ENCODE results near the gene KCNA2. TPM values are rescaled to one million over a fixed set of nuclear protein-coding genes. Genes with fewer than 3 reads are reported as not detected.

The KCNA2 gene
- total RNA-seq, result 0.64 TPM
- long read RNA-seq, result 0 reads

DNA sequence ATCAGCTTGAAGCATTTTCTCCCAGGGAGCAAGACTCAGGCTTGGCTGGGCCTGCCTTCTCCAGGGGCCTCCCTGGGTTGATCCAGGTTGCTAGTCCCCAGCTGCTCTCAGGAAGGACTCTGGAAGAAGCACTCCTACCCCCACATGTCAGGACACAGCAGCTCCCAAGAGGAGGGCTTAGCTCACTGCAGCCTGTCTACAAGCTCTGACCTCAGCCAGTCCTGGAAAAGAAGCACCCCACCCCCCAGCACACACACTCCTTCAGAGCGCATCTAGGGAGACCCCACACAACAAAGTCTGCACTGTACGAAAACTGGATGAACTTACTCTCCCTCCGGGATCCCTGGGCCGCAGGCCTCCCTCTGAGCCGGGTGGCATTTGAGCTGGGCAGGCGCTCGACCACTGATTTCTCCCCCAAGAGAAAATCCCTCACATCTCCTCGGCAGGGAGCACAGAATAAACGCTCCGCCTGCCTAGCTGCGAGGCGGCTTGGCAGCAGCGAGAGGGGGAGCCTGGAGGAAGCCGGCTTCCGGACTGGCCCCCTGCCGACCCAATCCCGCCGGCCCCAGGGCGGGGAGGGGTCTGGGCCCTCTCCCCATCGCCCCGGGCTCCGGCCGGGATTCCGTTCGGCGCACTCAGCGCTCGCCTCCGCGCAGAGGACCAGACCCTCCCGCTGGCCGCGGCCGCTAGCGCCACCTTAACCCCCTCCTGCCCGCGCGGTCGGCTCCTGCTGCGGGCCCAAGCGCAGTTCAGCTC lies at the start of gene KCNA2:
Gene KCNA2, minus strand, starts transcription at position 458 of the 756 bp plus-strand sequence. CDS start 1,576 bp downstream, outside the sequence.
- intact Hi-C loops (cut with micrococcal nuclease), result no loop called here
- peak; percentile 83 for ATAC-seq
- peak; percentile 74 for DNase-seq

DNA sequence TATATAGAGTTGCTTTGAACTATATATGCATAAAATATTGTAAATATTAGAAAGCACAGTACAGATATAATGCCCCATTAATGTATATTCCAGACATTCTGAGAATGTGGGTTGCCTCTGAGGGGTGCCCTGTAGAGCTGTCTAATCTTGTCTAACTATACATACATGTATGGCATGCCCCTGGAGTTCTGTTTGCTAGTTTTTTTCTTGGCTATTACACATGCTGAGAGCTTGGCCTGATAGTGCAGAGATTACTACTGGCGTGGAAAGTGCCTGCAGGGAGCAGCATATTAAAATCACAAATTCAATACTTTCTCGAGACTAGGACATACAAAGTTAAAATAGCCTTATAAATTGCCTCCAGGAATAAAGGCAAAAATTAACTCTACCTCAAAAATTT lies 44.5 kb upstream of the KCNA2 start:
- DNase-seq, result no peak
- intact Hi-C loops (cut with micrococcal nuclease), result no loop called here
- ATAC-seq, result no peak

DNA sequence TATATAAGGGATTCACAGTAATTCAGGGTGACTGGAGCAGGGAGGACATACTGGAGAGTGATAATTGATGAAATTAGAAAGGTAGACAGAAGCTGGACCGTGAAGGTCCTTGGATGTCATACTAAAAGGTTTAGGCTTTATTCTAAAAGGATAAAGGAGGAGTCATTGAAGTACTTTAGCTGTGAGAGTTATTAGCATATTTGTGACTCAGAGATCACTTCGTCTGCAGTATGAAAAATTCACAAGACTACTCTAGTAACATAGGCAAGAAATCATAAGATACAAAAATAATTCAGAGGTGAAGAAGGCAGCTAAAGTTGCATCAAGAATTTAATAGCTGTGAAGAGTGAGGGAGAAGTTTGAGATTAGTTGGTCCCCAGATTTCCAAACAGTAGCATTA lies 42.3 kb upstream of the KCNA2 start:
- DNase-seq (no peak), ATAC-seq (no peak)
- intact Hi-C loops (cut with micrococcal nuclease), result no loop called here

DNA sequence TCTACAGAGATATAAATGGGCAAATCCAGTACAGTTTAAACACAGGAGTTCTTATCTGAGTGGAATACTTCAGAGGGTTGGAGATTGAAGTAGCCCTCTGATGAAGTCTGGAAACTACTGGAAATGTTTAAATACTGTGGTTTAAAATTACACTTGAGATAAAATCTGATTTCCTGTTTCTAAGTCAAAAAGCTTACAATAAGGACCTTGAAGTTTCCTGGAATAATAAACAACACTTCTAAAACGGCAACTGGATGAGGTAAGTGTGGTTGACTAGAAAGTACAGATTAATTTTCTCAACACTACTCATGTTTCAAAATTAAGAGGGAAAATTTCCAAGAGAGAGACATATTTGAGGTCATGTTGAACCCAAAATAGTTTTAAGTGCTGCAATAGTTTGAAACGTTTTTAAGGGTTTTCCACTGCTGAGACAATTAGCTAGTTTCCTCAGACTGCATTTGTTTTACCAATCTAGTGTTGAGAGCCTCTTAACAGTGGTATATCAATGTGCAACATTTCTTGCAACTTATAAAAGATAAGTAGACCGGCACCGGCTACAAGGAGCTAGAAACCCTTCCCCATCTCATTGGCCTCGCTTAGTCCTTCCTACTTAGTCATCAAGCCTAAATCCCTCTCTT lies 41.2 kb upstream of the KCNA2 start:
- DNase-seq (no peak), ATAC-seq (peak; percentile 78)
- intact Hi-C loops (cut with micrococcal nuclease), result no loop called here

DNA sequence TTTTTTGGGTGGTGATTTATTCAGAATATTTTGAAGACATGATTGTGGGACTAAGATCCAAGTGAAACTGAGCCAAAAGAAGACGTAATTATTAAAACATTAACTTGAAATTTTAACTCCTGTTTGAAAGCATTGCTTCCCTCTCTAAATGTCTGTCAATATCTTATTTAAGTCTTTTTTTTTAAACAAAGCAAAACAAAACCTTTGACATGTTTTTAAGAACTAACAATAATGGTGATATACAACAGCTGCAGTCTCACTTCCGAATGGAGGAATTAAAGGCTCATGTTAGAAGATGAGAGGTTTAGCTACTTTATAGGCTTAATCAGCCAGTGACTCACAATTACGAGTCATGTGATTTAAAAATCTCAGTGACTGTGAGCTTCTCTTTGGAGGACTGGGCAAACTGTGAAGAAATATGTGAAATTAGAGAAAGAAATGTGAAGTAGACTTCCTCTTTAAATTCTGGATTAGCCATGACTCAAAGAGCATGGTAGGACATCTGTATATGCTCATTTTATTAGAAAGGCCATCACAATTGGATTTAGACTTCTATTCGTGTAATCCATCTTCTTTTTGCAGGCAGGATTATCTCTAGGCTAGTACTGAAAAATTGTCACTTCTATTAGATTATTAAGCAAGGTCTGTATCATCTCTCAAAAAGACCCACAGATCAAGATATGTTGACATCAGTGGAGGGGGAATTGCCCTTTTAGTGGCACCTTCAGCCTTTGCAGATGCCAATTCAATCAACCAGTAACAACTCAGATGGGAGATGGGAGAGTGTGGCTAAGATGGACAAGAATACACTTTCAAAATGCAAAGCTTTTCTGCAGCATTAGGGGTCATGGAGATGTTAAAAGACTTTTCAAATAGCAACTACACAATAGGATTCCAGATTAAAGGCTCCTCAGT lies 39.9 kb upstream of the KCNA2 start:
- DNase-seq (no peak), ATAC-seq (peak; percentile 80)
- intact Hi-C loops (cut with micrococcal nuclease), result no loop called here

DNA sequence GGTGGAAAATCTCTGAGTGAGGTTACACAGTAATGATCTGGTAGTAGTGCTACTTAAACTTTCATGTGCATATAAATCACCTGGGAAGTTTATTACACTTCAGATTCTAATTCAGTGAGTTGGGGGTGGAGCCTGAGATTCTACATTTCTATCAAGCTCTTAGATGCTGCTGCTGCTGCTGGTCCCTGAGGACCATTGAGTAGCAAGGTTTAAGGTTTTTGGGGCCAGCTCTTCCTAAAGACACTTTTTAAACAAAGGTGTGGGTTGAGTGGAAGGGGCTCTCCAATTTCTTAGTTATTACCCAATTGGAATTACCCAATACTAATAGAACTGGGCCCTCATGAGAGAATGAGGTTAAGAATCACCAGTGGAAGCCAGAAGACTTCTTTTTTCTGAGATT lies 39.1 kb upstream of the KCNA2 start:
- ATAC-seq (peak; percentile 20), DNase-seq (no peak)
- intact Hi-C loops (cut with micrococcal nuclease), result no loop called here

DNA sequence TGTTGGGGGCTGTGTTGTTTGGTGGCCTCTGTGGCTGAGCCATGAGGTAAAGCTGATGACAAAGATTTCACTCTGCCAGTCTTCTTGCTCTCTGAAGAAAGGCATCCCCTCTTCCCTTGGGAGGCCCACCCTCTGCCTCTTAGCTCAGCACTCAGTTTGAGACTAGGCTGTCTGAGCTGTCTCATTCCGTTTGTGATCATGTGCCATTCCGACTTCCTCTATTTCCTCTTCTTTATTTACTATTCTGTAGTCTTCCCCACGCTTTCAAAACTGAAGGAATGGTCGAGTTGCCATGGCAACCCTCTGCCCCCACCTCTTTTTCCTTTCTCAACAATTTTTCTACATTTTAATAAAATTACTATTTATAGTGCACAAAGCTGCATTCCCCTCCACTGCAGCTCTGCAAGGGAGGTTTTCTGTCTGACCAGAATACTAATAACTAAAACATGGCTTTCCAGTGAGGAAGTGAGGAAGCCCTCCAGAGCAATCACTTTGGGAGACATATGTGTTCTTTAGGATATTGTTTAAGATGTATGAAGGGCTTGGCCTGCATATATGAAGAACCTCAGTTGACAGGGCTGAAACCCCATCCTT lies 37.8 kb upstream of the KCNA2 start:
- DNase-seq, result no peak
- intact Hi-C loops (cut with micrococcal nuclease), result no loop called here

DNA sequence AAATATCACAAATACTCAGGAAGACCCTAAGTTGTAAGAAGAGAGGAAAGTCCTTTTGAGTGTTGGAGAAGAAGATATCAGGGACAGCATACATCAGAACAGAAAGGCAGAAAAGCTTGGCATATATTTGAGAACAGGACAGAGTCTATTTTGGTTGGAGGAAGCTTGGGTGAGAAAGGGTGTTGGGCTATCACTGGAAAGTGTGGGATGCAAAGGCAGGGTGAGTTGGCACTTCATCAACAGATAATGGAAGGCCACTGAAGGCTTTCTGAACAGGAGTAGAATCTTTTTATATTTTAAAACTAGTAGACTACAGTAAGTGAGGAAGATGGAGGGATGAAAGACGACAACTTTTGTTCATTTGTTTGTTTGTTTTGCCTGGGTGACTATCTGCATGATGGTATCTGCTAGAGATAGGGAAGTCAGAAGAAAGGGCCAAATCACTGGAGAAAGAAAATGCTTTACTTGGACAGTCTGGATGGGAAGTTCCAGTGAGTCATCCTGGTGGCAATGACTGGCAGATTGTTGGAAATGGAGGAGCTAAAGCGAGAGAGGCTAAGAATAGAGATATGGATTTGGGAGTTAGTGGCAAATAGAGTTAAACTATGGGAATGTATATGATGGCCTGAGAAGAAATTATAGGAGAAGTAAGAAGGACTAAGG lies 33.7 kb upstream of the KCNA2 start:
- DNase-seq, result no peak
- intact Hi-C loops (cut with micrococcal nuclease), result no loop called here
- no peak for ATAC-seq

More for the DNA sequence above, 37.8 kb upstream of the KCNA2 start:
- no peak for ATAC-seq

DNA sequence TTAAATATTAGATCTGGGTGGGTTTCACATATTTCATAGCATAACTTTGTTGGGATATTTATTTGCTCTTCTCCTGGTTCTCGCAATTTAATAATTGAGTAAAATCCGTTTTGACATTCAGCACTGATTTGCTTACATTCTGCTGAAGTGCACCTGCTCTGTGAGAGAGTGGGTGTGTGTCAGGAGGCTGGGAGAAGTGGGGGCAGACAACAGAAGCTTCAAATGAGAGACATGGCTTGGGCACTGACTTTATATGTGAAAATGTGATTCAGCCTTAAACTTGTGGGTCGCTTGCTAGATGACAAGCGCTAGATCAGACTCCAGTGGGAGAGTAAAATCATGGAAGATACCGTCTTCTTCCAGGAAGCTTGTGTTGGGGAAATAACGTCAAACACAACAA lies 32.4 kb upstream of the KCNA2 start:
- DNase-seq (no peak), ATAC-seq (no peak)
- intact Hi-C loops (cut with micrococcal nuclease), result no loop called here

DNA sequence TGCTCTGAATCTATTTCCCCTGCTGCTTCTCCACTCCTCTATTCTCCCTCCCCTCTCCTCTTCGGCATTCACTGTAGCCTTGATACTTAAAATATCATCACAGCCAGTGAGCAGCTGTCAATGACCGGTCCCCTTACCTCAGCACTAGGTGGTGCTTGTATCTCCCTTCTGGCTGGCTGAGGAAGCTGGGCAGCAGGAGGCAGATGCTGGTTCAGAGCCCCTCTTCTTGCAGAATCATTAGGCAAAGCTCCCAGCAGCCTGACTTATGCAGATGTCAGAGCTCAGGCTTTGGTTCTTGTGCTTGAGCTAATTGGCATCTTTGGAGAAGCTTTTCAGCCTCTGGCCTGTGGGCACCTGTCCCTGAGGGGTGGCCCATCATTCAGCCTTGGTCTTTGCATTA lies 31.9 kb upstream of the KCNA2 start:
- DNase-seq, result no peak
- ATAC-seq, result no peak
- intact Hi-C loops (cut with micrococcal nuclease), result no loop called here

DNA sequence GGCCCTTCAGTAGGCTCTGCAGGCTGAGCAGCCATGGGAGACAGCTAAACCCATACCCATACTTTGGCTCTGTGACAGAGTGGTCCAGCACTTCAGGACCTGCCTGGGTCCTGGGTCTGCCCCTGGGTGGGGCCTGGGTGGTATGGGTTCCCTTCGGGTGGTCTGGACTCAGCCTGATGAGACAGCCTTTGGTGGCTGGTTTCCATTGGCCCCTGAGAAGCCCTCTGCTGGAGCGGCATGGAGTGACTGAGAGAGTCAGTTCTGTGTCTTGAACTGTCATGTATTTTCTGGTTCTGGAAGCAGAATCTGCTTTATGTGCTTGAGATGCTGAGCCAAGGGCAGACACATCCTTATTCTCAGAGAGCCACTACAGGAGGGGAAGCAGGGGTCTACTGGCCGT lies 31.3 kb upstream of the KCNA2 start:
- DNase-seq (no peak), ATAC-seq (no peak)
- intact Hi-C loops (cut with micrococcal nuclease), result no loop called here

DNA sequence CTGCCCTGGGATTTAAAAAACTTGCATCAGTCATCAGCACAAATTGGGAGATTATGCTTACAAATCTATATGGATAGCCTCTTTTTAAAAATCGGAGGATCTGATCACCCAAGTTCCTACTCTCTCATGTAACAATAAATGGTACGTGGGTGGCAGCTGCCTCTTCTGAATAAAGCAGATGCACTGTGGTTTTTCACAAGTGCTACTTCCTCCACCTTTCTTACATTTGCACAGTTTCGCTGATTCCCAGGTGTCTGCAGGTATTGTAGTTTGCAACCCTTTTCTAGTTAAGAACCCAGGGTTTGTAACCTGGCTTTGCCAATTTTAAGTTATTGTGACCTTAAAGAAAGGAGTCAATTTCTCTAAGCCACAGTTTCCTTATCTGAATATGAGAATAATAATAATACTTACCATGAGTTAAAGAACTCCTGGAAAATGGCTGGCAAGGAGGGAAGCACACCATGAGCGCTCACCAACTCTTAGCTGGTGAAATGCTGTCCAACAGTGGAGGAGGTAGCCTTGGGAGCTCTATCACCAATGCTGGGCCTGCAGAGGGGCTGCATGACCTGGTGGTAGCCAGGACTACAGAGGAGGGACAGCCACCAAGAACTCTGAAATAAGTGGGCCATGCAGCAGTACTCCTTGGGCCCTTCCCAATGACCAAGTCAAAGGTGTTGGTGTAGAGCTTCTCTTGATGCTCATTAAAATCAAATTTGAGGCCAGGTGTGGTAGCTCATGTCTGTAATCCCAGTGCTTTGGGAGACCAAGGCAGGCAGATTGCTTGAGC lies 30.2 kb upstream of the KCNA2 start:
- no peak for ATAC-seq
- DNase-seq, result no peak
- intact Hi-C loops (cut with micrococcal nuclease), result no loop called here

DNA sequence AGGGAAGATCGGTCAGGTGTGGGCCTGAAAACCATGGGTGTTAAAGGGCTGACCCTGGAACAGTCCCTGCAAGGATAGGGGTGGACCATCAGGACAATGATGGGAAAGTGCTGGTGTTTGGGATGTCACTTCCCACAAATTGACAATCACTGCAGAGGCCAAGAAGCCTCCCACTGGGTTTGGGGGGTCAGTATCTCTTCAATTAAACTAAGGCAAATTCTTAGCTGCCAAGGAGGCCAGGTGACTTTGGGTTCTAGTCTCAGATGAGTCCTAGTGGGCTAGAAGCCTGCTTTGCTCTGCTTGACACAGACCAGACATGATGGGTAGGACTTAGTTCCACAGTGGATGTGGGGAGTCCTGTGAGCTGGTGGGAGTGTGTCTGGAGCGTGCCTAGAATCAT lies 29.3 kb upstream of the KCNA2 start:
- intact Hi-C loops (cut with micrococcal nuclease), result no loop called here
- DNase-seq (no peak), ATAC-seq (no peak)

DNA sequence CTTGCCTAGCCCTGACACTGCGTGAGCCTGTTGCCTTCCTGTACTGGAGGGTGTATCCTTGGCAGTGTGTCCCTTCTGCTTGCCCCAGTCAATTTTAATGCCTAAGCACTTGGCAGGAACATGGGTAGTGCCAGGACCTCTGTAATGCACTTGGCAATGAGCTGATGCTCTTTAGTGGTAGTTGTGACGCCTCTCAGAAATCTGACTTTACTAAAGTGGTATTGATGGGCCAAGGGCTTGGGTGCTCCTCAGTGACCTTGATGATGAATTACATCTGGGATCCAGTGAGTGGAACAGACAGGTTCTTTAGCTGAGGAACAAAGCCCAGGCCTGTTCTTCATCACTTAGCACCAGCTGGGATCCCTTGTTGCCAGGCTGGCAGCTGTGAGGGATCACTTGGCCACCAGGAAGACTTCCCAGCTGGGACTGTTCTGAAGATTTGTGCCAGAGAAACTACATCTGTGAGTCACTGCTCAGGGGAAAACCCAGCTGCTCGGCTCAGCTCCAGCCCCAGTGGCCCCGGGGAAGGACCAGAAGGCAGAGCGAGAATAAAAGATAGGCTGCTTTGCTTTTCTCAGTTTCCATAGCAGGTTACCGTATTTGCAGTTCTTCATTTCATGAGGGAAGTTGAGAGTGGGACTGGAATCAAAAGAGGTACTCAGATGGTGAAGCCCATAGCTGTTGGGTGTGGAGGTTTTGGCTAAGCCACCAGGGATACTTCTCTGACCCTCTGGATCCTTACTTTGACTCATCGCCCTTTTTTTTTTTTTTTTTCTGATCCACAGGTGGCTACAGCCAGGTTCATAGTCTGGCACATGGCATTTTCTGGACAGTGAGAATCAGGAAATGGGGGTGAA lies 28.5 kb upstream of the KCNA2 start:
- ATAC-seq (peak; percentile 95), DNase-seq (peak; percentile 93)
- intact Hi-C loops (cut with micrococcal nuclease), result loop anchor here (5.0 kb wide), 2 partner anchors 133 to 148 kb away; no protein-coding TSS in a partner anchor

DNA sequence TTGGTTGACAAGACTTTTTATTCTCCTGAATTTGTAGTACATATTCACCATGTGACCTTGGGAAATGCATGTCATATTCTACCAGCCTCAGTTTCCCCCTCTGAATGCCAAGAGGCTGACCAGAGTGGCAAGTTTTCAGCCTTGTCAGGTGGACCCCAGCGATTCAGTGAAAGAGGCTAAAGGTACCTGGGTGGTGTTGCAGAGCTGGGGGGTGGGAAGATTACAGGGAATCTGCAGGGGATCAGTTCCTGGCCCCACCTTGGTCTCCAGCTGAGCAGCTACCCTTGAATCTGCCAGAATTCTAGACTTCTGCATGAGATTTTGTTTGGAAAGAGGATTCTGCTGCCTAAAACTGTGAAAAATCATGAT lies 27.9 kb upstream of the KCNA2 start:
- no peak for ATAC-seq
- intact Hi-C loops (cut with micrococcal nuclease), result loop anchor here (5.0 kb wide), 2 partner anchors 133 to 148 kb away; no protein-coding TSS in a partner anchor

DNA sequence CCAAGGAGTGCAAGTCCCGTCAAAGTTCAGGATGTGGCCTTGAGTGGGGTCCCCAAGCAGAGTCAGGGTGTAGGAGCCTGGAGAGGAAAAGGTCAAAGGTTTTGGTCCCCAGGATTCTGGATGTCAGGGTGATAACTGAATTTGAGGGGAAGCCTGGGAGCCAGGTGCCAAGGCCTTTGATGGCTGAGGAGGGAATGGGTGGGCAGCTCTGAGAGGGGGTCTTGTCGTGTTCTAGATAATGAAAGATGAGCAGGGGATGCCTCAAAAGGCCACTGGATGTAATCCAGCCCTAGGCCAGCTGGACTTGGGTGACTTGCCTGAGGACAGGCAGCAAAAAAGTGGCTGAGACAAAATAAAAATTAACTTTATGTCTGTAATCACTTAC lies 27.5 kb upstream of the KCNA2 start:
- DNase-seq (no peak), ATAC-seq (no peak)
- intact Hi-C loops (cut with micrococcal nuclease), result loop anchor here (5.0 kb wide), 2 partner anchors 134 to 149 kb away; no protein-coding TSS in a partner anchor

More for the DNA sequence above, 27.9 kb upstream of the KCNA2 start:
- DNase-seq, result no peak

Data from left ventricle myocardium superior (tissue), 1 donor.